ENCODE measurements around the gene SUGCT.

- TF ChIP-seq CTCF (IDR thresholded peaks at IDR 0.05; ENCODE audit: borderline replicate concordance, extremely low read depth, low read length, poor library complexity, severe bottlenecking) (no peak), EZH2 (IDR thresholded peaks at IDR 0.05; ENCODE audit: borderline replicate concordance, low read depth, low read length, severe bottlenecking) (no peak)
Measured at GRCh38 chr7:40721342-40721949, 586.6 kb downstream of the SUGCT start.

Data from DND-41 (cell line).